HG03103 (cell line): ENCODE measurements around the gene ZMYM4.
"Not testable (repeated sequence)": the region's sequence is repeated elsewhere in the genome, so short reads cannot be mapped to it uniquely, and the experiment has no call there.

Source experiments
- ATAC-seq: cut with Tn5 transposase; IDR thresholded peaks from one replicate; pipeline ENCODE4 v1.9.1; 2021; ENCODE audit warnings: low read depth; ENCODE audit not compliant: unreplicated experiment

ZMYM4 gene

DNA sequence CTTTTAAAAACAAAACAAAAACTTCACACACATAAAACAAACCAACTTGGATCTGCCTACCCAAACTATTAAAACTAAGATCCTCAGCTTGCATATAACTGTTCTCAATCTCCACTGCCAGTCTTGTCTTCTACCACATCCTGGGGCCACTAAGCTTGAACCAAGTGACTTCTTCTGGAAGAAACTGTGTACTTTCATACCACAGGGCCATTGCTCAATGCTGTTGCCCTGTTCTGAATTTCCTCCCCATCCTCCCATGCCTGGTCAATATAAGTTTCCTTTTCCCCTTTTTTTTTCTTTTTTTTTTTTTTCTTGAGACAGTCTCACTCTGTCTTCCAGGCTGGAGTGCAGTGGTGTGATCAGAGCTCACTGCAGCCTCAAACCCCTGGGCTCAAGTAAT lies 178.8 kb downstream of the ZMYM4 start:
- no peak for ATAC-seq

DNA sequence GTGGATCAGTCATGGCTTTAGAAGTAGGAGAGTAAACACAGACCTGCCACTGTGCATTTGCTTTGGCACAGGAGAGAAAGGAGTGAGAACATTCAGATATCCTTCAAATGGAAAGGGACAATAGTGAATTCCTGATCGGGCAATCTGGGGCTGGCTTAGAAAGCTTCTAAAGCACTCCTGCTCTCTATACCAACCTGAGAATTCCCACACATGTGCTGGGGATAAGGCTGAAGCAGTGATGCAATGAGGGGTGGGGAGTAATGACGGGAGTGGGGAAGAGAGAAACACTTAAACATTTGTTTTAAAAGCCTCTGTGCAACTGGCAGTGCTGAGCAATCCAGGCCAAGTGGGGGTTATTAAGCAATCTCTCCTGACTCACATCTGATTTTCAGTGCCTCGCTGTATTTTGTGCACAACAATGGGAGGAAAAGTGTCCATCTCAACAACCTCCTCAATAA lies 179.9 kb downstream of the ZMYM4 start:
- ATAC-seq = no peak

DNA sequence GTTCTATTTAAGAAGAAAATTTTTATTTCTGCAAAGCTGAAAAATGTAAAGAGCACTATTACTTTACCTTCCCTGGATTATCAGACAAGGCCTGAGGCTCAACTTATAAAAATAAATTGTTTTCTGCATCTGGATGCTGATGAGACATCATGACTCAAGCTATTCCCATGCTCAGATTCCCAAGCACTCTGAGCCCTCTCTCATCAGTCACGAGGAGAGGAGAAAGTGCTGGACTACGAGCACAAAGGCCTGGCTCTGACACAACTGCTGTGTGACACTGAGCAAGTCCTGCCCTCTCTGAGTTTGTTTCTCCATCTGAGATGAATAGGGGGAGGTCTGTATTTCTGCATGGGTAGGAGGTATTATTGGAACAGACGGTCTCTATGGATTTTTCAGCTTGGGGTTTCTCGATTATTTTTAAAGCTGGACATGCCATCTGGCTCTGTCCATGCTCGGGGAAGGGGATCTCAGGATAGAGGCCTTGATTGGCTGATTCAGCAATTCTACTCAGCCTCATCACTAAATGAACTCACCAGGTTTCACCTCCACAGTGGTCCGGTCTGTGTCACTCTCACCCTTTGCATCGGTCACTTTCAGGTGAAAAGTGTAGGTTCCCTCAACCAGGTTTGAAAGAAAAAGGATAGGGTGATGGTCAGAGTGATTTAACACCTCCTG lies 181.0 kb downstream of the ZMYM4 start:
- no peak for ATAC-seq

DNA sequence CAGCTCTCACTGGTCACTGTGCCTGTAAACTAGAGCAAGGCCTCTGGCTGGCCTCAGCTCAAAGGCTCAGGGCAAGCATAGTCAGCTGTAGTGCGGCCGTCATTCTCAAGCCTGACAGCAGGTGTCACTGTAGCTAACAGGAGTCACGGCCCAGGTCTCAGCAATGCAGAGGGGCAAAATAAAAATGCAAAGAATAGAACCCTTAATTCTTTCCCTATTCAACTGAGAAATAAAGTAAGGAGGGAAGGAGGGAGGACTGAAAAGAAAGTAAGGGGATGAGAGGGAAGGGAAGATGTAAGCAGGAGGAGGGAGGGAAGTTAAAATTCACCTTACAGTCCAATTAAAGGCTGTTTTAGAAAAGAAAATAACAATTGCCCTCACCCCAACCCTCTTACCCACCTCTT lies 182.6 kb downstream of the ZMYM4 start:
- no peak for ATAC-seq

DNA sequence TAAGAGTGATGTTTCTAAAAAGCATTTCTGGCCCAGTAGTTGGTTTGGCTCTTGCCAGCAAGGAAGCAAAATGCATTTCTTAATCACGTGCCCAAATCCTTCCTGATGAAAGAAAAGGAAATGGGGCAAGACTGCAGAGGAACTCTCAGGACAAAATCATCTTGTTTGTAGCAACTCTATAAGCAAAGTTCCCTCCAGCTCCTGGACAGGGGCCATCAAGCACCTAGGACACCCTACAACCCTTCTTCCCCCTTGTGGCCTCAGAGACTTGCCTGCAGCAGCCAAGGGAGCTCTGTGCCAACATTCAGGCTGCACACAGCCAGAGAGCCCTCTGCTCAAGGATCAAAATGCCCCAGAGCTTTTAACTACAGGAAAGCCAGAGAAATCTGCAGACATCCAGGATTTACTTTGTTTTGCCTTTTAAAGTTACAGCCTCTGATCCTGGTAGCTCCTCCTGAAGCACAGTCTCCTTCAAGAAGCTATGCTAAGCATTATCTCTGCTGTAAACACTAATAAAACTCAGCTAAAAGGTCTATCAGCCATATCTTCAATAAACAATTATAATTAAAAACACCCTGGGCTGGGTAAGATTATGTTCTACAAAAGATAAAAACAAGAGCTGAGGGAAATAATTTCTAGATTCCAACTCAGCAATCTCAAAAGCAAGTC lies 183.7 kb downstream of the ZMYM4 start:
- ATAC-seq = no peak

DNA sequence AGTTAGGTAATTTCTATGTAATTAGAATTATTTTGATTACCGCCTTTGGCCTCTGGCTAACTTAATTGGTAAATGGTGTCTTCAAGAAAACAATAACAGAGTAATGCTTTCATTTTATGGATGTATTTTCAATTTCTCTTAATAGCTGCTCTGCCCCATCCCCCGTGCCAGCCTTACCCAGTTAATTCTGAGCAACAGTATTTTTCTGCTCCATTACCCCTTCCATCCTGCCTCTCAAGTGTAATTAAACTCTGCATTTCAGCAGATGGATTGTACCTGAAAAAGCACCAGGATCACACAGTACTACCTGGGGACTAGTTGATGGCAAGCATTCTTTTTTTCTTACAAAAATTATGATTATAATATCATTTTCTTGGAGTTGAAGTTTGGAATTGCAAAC lies 184.5 kb downstream of the ZMYM4 start:
- ATAC-seq = no peak

DNA sequence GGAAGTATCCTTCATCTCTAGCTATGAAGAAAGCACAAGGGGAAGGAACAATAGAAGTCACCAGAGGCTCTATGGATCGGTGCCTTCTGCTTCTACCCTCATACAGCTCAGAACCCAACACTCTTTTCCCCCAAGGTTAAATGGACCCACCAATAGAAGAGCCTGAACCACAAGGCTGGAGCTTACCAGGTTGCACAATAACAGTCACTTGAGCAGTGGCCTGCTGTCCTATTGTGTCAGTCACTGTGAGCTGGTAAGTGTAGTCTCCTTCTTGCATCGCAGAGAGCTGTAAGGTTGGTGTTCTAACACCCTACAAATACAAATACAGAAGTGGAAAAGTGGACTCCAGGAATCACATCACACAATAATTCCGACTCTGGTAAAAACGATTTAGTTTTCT lies 185.7 kb downstream of the ZMYM4 start:
- ATAC-seq = no peak

DNA sequence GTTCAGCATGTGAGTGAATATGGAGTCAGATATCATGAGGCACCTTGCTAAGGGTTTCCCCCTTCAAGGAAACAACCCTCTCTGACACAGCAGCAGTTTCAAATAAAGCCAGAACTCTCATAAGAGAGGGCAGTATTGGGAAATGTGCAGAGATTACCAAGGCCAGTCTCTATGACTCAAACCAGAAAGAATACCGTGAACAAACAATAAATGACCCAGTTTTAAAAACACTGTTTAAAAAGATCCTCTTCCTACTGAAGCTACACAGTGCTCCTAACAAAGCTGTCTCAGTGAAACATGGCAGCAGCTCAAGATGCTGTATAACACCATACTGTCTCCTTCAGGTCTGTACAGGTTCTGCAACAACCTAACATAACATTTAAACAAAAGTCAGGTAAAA lies 186.1 kb downstream of the ZMYM4 start:
- ATAC-seq = no peak

DNA sequence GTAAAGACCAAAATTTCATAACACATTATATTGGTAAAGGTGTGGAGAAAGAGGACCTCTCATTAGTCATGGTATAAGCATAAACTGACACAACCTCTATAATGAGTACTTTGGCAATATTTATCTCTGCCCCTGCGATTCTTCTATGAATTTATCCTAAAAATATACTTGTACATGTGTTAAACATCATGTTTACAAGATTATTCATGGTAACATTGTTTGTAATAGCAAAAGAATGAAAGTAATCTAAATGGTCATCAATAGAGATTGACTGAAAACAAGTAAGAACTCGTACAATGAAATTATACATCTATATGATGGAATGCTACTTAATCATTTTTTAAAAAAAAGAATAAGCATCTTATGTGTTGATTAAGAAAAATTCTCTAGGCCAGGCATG lies 192.3 kb downstream of the ZMYM4 start:
- no peak for ATAC-seq

DNA sequence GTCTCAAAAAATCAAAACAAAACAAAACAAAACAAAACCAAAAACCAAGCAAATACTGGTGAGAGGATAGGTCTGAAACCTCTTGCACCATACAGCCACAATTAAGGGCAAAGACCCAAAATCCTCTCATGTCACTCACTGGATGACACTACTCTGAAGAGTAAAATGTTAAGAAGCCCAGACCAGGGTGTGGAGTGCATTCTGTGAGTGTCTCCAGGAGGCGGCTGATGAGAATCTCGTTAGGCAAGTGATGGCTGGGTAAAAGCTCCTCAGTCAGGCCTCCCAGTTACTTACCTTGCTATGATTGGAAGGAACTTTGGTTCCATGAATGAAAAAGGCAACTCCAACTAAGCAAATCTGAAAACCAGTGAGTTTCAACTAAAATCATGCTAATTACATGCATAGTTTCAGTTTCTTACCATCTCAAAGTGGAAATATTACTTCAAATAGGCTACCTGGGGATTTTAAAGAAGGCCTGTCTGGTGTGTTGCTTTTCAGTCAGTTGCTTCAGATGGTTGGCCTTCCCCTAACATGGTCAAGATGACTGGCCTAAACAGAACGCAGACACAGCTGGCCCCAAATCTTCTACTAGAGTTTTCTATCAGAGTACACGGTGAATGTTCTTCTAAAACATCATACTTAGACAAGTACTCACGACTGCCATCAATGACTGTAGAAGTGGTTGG lies 193.6 kb downstream of the ZMYM4 start:
- ATAC-seq = no peak

DNA sequence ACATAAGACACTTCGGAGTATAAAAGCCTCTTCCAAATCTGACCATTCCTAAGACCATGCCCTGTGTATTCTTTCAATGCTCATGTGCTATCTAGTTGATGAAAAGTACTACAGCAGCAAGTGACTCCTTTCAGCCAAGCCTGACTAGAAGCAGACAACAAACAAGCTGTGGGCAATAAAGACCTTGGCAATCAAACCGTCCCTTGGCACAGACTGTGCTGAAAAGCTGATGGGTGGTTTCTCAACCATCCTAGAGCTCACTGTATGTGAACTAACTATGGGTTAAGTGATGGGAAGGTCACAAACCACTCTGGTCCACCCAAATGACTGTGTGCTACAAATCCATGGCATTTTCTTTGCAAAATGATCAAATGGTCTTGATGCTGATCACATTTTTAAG lies 194.7 kb downstream of the ZMYM4 start:
- no peak for ATAC-seq

DNA sequence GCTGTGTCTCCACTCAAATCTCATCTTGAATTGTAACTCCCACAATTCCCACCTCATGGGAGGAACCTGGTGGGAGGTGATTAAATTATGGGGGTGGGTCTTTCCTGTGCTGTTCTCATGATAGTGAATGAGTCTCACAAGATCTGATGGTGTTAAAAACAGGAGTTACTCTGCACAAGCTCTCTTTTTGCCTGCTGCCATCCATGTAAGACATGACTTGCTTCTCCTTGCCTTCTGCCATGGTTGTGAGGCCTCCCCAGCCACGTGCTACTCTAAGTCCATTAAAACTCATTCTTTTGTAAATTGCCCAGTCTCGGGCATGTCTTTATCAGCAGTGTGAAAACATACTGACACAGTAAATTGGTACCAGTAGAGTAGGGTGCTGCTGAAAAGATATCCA lies 195.2 kb downstream of the ZMYM4 start:
- not testable (repeated sequence) for ATAC-seq

DNA sequence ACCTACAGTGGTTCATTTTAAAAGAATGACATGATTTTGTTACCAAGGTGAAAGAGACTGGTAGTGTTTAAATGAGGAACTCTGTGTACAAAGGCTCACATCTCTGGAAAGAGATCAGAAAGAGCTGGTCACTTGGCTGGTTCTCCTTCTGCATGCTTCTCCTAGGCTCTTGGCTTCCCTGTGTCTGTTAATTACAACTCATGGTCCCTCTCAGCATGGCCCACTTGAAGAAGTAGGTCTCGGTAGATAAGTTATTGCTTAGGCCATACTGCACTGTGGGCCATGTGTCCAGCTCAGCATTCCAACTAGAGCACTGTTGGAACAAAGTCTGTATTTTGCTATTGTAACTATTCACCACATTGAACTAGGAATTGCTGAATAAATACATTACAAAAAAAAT lies 197.6 kb downstream of the ZMYM4 start:
- no peak for ATAC-seq

DNA sequence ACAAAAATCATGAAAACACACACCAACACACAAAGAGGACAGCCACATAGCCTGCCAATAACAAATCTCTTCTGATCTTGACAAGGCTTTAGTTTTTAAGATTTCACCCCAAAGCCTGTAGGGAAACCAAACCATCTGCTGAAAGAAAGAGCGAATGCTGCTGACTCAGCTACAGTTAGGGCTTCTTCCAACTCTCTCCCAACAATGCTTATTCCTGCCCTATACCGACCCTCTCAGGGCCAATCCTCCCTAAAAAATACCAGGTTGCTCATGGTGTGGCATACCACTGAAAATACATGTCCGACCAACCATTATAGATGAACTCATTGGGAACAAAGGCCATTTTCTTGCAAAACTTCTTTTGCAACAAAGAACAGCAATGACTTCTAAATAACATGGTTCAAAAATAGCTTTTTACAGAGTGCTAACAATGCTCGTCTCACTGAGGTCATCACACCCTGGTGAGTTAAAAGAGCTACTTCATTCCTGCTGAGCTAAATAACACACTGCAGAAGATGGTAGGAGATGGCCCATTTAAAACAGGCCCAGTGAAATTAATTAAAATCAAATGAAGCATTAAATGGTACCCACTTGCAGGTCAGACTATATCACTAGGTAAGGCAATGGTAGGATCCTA lies 202.6 kb downstream of the ZMYM4 start:
- no peak for ATAC-seq
